Omental fat pad (tissue), 4 donors: ENCODE results near the gene NPAT. TPM values are rescaled to one million over a fixed set of nuclear protein-coding genes. Genes with fewer than 3 reads are reported as not detected.

ENCODE experiments used
- ATAC-seq: fragments of 150-250 bp; one replicate; pipeline ENCODE4 v1.9.1; 2016; ENCODE audit warnings: mild to moderate bottlenecking, moderate library complexity; ENCODE audit not compliant: low FRiP score
- DNase-seq: peaks from one replicate; pipeline ENCODE4 v3.0.0-alpha.2; 2019; ENCODE audit warnings: low spot score
- total RNA-seq, 4 donors: library from RNA; depleted of rRNA; stranded (reverse); fragments of >200 nt; gene quantifications; one replicate each; pipeline ENCODE4 v1.1.0, GENCODE V29; 2016
- TF ChIP-seq, protein P1 (sequence below), 3 donors: fragments of 450-650 bp; IDR thresholded peaks; one replicate each; pipeline ENCODE4 v1.5.1; 2016 to 2017; ENCODE audit warnings: antibody characterized with exemption in 3 of 3, mild to moderate bottlenecking in 3 of 3, moderate library complexity in 2 of 3

Gene NPAT
- total RNA-seq, 4 donors from 2014 or later, result 10.6 to 20.8 (median 11.0) TPM

DNA sequence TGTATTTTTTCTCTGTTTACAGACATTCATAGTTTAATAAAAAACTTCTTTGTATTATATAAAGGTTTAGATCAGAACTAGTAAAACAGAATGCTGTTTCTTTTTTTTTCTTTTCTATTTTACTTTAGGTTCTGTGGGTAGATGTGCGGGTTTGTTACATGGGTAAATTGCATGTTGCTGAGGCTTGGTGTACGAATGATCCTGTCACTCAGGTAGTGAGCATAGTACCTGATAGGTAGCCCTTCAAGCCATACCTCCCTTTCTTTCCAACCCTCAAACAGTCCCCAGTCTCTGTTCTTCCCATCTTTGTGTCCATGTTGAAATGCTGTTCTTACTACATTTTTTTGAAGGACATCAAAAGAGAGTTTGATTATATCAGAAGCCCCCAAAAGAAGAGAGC, 3.6 kb upstream of the NPAT start:
- TF ChIP-seq, protein P1, sequence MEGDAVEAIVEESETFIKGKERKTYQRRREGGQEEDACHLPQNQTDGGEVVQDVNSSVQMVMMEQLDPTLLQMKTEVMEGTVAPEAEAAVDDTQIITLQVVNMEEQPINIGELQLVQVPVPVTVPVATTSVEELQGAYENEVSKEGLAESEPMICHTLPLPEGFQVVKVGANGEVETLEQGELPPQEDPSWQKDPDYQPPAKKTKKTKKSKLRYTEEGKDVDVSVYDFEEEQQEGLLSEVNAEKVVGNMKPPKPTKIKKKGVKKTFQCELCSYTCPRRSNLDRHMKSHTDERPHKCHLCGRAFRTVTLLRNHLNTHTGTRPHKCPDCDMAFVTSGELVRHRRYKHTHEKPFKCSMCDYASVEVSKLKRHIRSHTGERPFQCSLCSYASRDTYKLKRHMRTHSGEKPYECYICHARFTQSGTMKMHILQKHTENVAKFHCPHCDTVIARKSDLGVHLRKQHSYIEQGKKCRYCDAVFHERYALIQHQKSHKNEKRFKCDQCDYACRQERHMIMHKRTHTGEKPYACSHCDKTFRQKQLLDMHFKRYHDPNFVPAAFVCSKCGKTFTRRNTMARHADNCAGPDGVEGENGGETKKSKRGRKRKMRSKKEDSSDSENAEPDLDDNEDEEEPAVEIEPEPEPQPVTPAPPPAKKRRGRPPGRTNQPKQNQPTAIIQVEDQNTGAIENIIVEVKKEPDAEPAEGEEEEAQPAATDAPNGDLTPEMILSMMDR (IDR thresholded peaks at IDR 0.05), result no peak
- DNase-seq (no peak), ATAC-seq (no peak)

DNA sequence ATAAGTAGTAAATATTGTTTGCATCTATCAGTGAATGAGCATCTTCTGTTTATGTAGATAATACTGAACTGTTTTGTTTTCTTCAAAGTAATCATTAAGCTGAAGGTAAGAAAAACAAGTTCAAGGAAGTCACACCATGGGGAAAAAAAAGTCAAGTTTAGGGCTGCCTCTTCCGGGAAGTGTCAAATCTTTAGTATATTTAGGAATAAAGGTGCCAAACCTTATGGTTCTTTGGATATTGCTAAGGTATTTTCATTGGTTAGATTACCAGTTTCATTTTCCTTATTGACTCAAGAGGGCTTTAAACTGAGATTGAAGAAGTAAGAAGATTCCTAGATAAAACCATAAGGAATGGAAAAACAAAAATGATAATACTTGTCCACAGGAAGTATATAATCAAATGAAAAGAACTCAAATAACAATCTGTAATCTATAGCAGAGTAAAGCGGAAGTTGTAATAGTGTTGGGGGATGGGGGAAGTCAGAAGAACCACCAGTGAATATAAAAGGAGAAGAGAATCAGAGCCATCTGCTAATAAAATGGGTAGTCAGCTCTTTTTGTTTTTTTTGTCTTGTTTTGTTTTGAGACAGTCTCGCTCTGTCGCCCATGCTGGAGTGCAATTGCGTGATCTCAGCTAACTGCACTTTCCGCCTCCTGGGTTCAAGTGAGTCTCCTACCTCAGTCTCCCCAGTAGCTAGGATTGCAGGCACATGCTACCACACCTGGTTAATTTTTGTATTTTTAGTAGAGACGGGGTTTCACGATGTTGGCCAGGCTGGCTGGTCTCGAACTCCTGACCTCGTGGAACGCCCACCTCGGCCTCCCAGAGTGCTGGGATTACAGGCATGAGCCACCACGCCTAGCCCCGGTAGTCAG, 2.7 kb upstream of the NPAT start:
- TF ChIP-seq, protein P1 (IDR thresholded peaks at IDR 0.05), result no peak
- no peak for ATAC-seq
- DNase-seq, result no peak

DNA sequence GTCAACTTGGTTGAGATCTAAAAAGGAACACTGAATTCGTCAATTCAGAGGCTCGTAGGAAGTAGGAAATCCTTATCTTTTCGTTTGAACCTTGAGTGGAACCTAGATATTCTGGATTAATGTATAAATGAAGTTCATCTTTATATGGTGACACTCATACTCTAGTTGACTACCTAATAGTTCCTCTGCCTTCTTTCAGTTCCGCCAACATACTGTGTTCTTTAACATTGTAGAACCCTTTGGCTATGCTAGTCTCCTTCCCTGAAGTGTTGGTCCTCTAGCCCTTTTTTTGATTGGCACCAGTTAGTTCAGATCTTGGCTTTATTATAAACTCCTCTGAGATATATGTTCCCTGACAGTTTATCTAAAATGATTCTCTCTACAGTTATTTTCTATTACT, 1.9 kb upstream of the NPAT start:
- TF ChIP-seq, protein P1 (IDR thresholded peaks at IDR 0.05), result no peak
- no peak for ATAC-seq

DNA sequence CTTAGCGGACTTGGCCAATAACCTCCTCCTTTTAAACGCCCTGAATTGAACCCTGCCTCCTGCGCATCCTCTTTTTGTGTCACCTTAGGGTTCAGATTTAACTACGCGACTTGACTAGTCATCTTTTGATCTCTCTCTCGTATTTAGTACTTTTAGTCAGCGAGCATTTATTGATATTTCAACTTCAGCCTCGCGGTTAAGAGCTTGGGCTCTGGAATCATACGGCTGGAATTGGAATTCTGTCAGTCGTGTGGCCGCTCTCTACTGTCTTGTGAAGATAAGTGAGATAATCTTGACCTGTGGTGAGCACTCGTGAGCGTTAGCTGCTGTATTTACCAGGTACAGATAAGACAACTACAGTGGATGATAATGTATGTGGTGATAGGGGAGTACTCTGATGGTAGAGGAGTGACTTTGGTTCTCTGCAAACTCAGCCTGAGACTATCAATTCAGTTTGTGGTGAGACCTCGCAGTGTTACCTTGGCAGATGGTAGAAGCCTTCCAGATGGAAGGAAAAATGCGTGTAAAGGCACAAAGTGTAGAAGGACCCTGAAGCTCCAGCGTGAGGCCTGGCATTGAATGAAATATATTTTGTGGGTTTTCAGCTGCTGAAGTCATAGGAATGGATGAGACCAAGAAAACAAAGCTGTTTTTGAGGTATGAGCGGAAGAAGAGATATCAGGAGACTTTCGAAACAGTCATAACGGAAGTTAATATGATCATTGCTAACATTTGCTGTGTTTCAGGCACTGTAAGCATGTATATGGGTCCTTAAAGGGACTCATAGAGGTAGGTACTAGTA, 1.1 kb upstream of the NPAT start:
- no peak for DNase-seq
- ATAC-seq, result no peak
- TF ChIP-seq, protein P1 (IDR thresholded peaks at IDR 0.05), result no peak

More for the DNA sequence above, 1.9 kb upstream of the NPAT start:
- DNase-seq, result no peak

DNA sequence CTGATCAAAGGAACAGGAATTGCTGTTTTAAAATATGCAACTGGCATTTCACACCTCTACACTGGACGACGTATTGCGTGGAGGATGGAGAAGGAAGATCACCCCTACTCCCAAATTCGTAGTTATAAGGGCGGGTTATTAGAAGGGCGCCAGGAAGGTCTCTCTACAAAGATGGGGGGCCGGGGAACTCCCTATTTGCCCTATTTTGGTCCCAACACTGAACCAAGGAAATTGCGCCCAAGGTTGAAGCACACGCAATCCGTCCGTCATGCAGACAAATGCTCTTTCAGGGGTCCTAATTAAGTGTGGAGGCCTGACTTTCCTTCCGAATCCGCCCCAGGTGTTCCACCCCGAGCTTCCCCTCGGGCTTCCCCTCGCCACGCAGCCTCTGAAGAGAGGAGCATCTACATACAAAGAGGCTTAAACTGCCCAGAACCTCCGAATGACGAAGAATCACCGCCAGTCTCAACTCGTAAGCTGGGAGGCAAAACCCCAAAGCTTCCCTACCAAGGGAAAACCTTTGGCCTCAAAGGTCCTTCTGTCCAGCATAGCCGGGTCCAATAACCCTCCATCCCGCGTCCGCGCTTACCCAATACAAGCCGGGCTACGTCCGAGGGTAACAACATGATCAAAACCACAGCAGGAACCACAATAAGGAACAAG, 396 bp downstream of the NPAT start:
- TF ChIP-seq, protein P1 (IDR thresholded peaks at IDR 0.05), result no peak
- DNase-seq (no peak), ATAC-seq (no peak)

DNA sequence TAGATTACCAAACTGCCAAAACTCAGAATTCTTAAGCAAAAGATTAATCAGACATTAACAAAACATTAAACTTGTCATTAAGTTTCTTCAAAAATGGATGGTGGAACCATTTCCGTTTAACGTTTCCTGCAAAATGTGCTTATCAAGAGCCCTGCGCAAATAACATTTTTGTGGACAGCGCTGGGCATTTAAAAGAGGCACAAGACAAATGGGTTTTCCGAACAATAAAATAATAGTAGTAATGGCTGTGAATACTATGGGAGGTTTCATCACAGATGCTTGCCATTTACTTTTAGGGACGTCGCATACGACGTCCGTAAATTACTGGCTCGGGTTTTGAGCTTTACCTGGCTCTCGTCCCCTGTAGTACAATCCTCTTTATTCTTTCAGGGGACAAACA, 1.1 kb downstream of the NPAT start:
- DNase-seq (no peak), ATAC-seq (no peak)
- TF ChIP-seq, protein P1 (IDR thresholded peaks at IDR 0.05), result no peak
